ENCODE results near the gene SLAMF9. TPM values are rescaled to one million over a fixed set of nuclear protein-coding genes. Genes with fewer than 3 reads are reported as not detected.

SLAMF9 gene
- total RNA-seq, 1 donor from 2014 or later, result not detected

- TF ChIP-seq CTCF (IDR thresholded peaks at IDR 0.05), result no peak
- no peak overlapping the region for H3K4me3 Mint-ChIP-seq (ENCODE audit: unreplicated experiment)
- H3K9me3 Mint-ChIP-seq (ENCODE audit: unreplicated experiment), result no peaks in the 10 kb centered on the region
- no peaks in the 10 kb centered on the region for H3K27me3 Mint-ChIP-seq (ENCODE audit: unreplicated experiment)
- H3K36me3 Mint-ChIP-seq (ENCODE audit: unreplicated experiment), result peaks cover 24% of the 10 kb centered on the region
- H3K27ac Mint-ChIP-seq (ENCODE audit: unreplicated experiment), result peak overlapping the region; percentile 83
- no peak for DNase-seq (ENCODE audit: extremely low spot score, unreplicated experiment)
- H3K4me1 Mint-ChIP-seq (ENCODE audit: unreplicated experiment), result peaks cover 67% of the 10 kb centered on the region
Measured at GRCh38 chr1:159915571-159916241, 38.3 kb downstream of the SLAMF9 start.

- H3K9me3 Mint-ChIP-seq (ENCODE audit: unreplicated experiment), result no peaks in the 10 kb centered on the region
- H3K27ac Mint-ChIP-seq (ENCODE audit: unreplicated experiment), result peak overlapping the region; percentile 24
- peaks cover 67% of the 10 kb centered on the region for H3K4me1 Mint-ChIP-seq (ENCODE audit: unreplicated experiment)
- no peak for TF ChIP-seq CTCF (IDR thresholded peaks at IDR 0.05)
- no peaks in the 10 kb centered on the region for H3K27me3 Mint-ChIP-seq (ENCODE audit: unreplicated experiment)
- H3K36me3 Mint-ChIP-seq (ENCODE audit: unreplicated experiment), result peaks cover 12% of the 10 kb centered on the region
- no peak for DNase-seq (ENCODE audit: extremely low spot score, unreplicated experiment)
- H3K4me3 Mint-ChIP-seq (ENCODE audit: unreplicated experiment), result no peak overlapping the region
Measured at GRCh38 chr1:159914252-159915018, 39.6 kb downstream of the SLAMF9 start.

- H3K4me3 Mint-ChIP-seq (ENCODE audit: unreplicated experiment), result no peak overlapping the region
- no peak for TF ChIP-seq CTCF (IDR thresholded peaks at IDR 0.05)
- no peak for DNase-seq (ENCODE audit: extremely low spot score, unreplicated experiment)
- peaks cover 12% of the 10 kb centered on the region for H3K36me3 Mint-ChIP-seq (ENCODE audit: unreplicated experiment)
- H3K27me3 Mint-ChIP-seq (ENCODE audit: unreplicated experiment), result no peaks in the 10 kb centered on the region
- no peaks in the 10 kb centered on the region for H3K9me3 Mint-ChIP-seq (ENCODE audit: unreplicated experiment)
- peaks cover 64% of the 10 kb centered on the region for H3K4me1 Mint-ChIP-seq (ENCODE audit: unreplicated experiment)
- peak overlapping the region; percentile 39 for H3K27ac Mint-ChIP-seq (ENCODE audit: unreplicated experiment)
Measured at GRCh38 chr1:159913451-159914192, 40.4 kb downstream of the SLAMF9 start.

GRCh38 chr1:159911326-159912070 lies 42.5 kb downstream of the SLAMF9 start:
- peaks cover under 1% of the 10 kb centered on the region for H3K36me3 Mint-ChIP-seq (ENCODE audit: unreplicated experiment)
- H3K4me3 Mint-ChIP-seq (ENCODE audit: unreplicated experiment), result no peak overlapping the region
- H3K4me1 Mint-ChIP-seq (ENCODE audit: unreplicated experiment), result peaks cover 45% of the 10 kb centered on the region
- H3K27me3 Mint-ChIP-seq (ENCODE audit: unreplicated experiment), result no peaks in the 10 kb centered on the region
- peak overlapping the region; percentile 42 for H3K27ac Mint-ChIP-seq (ENCODE audit: unreplicated experiment)
- DNase-seq (ENCODE audit: extremely low spot score, unreplicated experiment), result no peak
- H3K9me3 Mint-ChIP-seq (ENCODE audit: unreplicated experiment), result no peaks in the 10 kb centered on the region
- no peak for TF ChIP-seq CTCF (IDR thresholded peaks at IDR 0.05)
